CD4-positive, alpha-beta T cell treated with Interleukin-17A for 4 hours (primary cell): ENCODE measurements around the gene DISC1.
"Not testable (repeated sequence)": the region's sequence is repeated elsewhere in the genome, so short reads cannot be mapped to it uniquely, and the experiment has no call there.

Experiments used
- DNase-seq: peaks from one replicate; pipeline ENCODE4 v3.0.0-alpha.2; 2020; ENCODE audit warnings: mixed read lengths

Gene DISC1

DNA sequence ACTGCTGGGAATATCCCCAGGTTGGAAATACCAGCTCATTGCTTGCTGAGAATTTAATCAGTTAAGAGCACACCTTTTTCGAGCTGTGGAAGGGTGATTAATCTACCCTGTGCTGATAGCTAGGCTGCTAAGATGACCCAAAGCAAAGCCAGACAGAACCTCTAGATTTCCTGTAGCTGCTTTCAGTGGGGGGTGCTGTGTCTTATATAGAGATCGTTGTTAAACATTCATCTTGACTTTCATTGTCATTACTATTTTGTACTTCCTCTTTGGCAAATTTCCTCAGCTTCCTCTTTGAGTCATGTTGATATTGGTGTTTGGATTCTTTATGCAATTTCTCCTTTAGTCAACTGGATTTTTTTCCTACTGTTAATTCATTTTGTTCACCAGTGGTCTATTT, 155.3 kb downstream of the DISC1 start:
- DNase-seq, result no peak

DNA sequence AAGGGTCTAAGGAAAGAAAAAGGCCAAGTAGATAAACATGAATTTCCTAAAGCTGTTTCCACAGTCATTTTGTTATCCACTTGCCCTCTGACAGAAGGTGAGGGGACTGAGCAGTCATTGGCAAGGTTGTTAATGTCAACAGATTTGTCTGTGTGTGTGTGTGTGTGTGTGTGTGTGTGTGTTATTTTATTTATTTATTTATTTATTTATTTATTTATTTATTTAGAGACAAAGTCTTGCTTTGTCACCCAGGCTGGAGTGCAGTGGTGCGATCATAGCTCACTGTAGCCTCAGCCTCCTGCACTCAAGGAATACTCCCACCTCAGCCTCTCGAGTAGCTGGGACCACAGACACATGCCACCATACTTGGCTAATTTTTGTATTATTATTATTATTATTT, 158.5 kb downstream of the DISC1 start:
- DNase-seq, result not testable (repeated sequence)

DNA sequence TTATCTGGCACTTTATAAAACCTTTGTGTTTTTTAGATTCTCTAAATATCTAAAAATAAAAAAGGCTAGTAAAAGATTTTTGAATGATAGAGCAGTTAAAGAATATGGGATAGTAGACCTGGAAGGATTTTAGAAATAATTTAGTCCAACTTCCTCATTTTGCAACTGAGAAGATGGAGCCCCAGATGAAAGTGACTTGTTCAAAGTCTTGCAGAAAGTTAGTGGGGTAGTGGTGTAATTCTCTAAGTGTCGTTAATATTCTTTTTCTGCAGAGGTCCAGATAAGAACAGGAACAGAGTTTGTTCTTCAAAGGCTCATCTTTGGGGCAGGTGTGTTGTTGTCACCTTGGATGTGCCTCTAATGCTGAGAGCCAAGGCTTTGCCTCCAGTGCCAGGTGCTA, 159.5 kb downstream of the DISC1 start:
- no peak for DNase-seq

DNA sequence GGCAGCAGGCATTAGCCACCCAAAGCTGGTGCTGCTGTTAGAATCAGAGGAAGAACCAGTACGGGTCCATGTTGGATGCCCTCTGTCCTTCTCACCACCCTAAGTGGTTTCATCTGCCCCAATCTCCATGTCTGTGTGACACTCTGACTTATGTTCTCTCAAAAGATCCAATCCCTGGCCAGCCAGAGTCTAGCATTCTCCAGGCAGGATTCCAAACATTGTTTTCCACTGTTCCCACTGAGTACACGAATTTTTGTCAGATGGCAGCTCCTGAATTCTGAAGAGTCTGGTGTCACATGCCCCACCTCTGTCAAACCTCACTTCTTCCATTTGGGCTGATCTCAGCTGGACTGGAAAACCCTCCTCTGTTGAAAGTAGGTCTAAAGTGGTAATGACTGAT, 166.0 kb downstream of the DISC1 start:
- no peak for DNase-seq

DNA sequence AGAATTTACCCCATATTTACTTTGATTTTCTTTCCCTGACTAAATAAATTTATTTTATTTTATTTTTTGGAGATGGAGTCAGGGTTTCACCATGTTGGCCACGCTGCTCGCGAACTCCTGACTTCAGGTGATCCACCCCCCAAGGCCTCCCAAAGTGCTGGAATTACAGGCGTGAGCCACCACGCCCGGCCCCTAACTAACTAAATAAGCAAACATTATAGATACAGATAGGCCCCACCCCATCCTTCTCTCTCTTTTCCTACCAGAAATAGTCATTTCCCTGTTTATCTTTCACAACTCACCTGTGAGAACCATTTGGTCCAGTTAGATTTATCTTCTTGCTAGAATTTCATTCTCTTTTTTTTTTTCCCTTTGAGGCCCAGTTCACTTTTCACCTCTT, 167.3 kb downstream of the DISC1 start:
- no peak for DNase-seq

DNA sequence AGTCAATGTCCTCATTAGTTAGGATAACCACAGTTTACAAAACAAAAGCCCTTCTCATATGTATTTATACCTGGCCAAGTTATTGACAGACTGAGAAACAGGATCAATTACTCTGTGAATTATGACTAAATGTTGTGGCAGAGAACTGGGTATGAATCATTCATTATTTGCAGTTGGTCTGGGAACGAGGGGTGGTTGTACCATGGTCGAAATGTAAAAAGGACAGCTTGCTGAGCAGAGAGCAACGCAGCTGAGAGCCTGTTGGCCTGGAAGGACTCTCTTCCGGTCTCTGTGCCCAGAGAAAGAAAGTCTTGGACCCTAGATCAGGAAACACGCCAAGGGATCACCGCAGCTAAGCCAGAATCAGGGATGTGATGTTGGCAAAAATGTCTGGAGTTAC, 169.6 kb downstream of the DISC1 start:
- no peak for DNase-seq

DNA sequence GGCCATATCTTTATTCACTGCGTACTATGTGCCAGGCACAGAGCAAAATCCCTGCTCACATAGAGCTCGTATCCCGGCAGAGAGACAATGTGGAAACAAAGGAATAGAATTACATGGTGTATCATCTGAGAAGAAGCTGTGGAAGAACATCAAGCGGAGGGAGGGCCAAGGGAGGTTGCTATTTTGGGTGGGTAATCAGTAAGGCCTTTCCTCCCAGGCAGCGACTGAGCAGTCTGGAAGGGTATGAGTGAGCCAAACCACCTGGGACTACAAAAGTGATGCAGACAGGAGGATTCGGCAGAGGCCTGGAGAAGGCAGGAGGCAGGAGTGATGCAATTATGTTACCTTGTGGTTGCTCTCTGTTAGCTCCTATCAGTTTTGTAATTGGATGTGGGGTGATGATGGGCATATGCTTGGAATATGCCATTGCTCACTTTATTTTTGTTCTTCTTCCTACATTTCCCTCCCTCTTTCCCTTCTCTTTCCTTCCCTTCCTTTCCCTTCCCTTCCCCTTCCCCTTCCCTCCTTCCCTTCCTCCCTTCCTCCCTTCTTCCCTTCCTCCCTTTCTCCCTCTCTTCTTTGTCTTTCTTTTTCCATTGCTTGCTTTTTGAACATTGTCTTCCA, 172.9 kb downstream of the DISC1 start:
- DNase-seq, result no peak

DNA sequence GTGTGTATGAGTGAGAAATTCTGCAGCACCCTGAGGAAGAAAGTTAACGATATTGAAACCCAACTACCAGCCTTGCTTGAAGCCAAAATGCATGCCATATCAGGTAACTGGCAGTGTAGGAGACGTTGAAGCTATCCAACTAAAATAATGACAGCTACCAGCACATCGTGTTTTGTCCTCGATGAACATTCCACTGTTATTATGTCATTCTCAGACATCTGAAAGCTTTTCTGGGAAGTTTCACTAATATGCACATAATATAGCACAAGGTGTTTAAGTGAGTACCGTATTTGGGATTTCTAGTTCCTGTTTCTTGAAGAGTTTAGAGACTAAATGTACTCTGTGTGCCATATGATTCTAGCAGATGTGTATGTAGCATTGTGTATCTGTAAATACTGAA, 173.5 kb downstream of the DISC1 start:
- DNase-seq, result no peak

DNA sequence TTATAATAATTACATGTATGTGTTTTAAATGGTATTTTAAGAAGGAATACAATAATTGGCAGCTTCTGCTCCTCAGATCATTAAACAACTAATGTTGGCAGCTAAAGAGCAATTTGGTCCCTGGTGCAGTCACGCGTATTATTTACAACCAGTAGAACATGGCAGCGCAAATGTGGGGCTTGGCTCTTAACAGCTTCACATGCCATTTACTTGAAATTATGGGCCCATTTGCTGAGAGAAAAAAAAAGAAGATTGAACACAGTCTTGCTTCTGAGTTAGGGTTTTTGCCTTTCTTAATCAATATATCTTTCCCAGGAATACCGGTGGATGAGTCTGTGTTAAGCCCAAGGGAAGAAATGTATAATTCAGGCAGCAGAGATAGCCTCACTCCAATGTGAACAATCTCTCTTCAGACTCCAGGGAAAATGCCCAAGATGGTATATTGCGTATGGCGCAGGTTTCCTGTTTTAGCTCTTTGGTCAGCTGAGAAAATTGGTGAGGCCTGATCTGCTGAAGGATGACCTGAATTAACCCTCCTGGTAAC, 174.5 kb downstream of the DISC1 start:
- DNase-seq, result no peak

DNA sequence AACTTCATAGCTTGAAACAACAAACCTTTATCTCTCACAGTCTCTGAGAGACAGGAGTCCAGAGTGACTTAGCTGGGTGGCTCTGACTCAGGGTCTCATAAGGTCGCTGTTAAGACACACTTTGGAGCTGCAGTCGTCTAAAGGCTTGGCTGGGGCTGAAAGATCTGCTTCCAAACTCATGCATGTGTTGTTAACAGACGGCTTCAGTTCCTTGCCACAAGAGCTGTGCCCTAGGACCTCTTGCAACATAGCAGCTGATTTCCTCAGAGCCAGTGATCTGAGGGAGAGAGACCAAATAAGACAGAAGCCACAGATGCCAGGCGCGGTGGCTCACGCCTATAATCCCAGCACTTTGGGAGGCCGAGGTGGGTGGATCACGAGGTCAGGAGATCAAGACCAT, 176.8 kb downstream of the DISC1 start:
- DNase-seq, result no peak

DNA sequence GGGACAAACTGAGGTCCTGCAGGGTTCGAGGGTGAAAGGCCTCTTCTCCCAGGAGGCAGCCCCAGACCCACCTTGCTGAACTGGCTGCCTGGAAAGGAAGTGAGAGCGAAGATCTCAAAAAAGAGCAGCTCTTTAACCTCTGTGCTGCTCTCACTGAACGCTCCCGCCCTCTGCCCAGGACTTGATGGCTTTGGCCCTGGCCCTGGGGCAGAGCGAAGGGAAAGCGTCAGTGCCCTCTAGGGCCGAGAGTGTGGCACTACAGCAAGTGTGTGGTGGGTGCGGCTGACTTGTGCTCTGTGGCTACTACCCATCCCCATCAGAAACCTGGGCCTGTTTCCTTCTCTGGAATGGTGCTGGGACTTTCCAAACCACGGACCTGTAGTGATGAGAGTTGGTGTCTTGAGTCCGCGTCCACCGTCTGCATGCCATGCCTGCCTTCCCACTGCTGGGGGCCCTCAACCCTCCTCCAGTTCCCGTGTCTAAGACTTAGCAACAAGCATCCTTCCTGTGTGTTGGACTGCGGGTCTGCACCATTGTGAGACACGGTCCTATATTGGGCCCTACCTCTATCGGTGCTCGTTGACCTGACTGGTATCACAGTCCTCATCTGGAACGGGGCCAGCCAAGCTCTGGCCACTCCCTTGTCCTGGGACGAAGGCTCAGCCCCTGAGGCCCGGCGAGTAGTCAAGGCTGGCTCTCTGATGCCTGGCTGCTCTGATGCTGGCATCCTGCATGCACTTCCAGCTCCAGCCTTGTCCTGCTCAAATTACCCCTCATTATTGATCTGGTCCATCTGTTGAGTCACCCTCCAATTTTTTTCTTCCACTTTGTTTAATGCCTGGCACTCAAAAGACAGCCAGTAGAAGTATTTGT, 180.3 kb downstream of the DISC1 start:
- DNase-seq, result peak; percentile 19

DNA sequence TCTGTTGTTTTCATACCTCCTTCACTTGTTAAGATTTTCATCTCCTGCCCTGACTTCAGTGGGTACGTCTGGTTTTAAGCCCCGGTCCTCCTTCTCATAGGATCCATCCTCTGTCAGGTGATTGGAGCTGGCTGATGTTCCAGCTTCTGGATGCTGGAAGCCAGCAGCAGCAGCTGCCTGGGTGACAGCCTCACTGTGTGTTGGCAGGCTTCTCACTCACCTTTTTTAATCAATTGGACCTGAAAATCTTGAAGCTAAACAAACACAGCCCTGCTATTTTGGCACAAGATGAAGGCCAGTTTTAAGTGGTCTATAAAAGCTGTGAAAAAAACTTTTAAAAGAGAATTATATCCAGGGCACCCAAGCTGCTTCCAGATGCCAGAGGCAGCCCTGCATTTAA, 181.0 kb downstream of the DISC1 start:
- no peak for DNase-seq

DNA sequence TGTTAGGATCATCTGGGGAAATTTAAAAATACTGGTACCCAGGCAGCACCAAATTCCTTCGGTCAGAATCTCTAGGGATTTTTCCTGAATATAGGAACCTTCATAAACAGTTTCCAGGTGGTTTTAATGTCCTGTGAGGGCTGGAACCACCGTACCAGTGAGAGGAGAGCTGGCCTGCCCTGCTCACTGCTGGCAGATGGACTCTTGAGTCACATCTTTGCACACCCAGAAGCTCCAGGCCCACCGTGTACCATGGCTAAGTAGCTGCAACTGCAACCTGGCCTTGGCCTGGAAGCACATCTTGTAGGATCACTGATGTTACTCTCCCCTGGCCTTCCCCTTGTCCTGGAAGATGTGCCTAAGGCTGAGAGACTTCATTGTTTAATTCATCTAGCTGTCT, 181.5 kb downstream of the DISC1 start:
- no peak for DNase-seq

DNA sequence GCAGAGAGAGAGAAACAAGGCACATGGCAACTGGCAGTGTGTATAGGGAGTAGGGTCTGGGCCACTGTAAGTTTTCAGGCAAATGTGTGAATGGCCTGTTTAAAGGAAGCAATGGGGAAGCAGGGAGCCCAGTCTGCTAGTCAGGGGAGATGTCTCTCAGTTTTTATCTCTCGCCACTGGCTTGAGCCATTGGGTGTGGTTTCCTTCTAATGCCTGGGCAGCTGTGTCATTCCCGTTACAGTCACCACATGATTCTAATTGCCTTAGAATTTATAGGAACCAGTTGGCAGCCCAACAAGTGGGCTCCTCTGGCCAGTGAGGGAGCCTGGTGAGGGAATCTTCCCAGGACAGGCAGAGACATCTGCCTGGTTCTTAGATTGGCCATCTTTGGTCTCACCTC, 182.4 kb downstream of the DISC1 start:
- no peak for DNase-seq

DNA sequence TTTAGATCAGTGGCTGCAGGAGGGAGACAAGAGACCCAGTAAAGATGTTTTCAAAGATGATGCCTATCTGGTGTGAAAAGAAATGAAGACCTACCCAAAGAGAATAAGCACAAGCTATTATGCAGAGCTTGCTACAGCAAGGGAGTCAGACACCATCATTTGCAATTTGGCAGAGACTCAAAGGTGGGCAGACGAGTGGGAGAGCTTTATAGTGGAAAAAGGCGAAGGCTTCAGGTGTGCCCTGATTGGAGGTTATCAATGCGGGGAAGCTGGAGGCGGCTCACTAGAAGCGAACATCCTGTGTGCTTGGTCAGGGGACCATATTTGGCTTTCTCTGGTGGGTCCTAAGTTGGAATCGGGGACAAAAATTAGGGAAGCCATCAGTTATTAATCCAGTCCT, 183.8 kb downstream of the DISC1 start:
- no peak for DNase-seq

DNA sequence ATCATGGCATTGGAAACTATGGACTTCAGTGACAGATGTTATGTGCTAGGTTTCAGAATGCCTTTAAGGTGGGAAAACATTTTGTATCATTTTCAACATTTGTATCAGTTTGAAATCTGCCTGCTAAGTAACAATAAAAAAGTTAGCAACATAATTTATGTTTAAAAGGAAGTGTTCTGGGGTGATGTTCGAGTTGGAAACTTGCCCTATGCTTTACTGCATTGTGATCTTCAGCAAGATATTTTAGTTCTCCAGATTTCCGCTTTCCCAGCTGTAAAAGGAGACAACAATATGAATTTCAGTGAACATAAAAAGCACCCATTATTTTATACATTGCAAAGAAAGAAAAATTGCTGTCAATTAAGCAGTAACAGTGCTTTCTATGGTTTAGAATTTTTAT, 187.4 kb downstream of the DISC1 start:
- DNase-seq, result no peak

DNA sequence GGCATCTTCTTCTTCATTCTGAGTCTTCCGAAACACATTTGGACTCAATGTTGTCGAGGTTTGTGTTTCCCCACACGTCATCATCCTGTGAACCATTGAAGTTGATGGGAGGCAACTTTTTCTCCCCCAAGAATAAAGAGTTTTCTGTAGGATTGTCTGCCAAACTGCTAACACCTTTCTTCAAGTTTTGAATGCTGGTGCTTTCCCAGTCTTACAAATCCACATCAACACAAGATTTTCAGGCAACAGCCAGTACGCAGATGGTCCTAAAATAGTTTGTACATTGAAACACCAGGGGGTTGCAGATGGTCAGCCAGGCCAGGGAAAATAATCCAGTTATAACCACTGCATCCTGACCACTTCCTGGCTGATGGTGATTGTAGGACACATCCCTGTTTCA, 187.9 kb downstream of the DISC1 start:
- no peak for DNase-seq

DNA sequence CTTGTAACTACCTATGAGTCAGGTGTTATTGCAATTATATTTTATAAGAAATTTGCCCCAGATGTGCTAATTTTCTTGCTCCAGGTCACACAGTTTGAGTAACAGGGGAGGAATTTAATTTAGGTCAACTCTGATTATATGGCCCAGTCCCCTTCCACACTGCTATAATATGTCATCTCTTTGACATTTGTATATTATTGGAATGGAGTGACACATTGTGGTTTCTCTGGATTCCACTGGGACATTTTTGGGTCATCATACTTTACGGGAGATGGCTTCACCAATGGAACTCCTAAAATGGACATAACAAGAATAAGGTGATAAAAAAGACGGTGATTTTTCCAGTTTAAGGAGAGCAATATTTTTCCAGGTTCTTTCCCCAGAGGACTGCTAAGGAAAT, 191.2 kb downstream of the DISC1 start:
- DNase-seq, result no peak

DNA sequence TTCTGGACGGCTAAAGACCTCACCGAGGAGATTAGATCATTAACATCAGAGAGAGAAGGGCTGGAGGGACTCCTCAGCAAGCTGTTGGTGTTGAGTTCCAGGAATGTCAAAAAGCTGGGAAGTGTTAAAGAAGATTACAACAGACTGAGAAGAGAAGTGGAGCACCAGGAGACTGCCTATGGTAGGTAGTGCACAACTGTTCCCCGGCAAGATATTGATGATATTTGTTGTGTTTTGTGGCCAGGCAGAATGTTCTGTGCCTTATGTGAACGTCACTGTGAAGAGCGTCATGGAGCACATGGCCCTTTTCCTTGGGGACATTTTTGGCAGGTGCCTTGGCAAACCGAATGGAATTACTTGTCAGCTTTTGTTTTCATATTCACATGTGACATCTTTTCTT, 191.7 kb downstream of the DISC1 start:
- no peak for DNase-seq

DNA sequence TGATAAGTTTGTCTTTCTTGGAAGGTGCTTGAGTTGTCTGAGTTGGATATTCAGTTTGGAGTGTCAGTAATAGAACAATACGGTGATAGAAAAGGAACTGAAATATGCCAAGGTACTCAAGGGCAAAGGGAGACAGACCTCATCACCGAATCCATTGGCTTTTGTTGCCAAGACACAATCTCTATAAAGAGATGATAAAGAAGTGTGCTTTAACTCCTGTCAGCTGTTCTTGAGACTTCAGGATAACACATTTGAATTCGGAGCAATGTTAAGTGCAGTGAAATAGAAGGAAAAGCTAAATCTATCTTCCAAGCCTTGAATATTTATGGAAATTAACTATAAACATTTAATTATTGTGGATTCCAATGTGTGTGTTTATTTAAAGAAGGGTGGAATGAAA, 194.7 kb downstream of the DISC1 start:
- DNase-seq, result no peak

DNA sequence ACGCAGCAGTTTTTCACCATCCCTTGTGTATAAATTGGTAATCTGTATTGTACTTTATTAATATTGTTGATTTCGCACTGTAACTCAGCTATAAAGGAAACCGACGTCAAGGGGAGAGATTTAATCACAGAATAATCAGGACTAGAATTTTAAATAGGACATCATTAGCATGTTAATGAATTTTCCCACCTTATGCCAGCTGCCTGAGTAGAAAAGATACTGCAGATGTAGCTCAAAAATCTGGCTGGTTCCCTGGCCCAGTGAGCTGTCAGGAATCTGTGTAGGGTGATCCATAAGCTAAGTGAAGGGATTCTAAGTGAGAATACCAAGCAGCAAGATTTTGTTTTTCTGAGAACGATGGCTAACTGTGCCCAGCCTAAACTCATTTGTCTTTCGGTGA, 195.5 kb downstream of the DISC1 start:
- DNase-seq, result no peak

DNA sequence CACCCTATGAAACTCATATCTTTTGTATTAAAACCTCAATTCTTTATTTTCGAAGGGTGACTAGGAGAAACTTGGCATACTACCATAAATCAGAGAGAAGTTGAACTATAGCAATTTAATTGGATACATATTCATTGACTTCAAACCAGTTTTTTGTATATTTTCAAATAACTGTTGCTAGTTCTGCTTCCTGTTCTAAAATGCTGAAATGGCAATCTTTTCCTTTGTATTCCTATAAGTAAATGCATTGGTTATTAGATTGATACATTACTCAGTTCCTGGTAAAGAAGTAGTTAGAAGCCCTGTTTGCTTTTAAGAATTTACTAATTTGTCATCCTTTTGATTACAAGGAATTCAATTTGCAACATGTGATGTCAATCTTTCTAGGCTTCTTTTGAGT, 200.0 kb downstream of the DISC1 start:
- no peak for DNase-seq

DNA sequence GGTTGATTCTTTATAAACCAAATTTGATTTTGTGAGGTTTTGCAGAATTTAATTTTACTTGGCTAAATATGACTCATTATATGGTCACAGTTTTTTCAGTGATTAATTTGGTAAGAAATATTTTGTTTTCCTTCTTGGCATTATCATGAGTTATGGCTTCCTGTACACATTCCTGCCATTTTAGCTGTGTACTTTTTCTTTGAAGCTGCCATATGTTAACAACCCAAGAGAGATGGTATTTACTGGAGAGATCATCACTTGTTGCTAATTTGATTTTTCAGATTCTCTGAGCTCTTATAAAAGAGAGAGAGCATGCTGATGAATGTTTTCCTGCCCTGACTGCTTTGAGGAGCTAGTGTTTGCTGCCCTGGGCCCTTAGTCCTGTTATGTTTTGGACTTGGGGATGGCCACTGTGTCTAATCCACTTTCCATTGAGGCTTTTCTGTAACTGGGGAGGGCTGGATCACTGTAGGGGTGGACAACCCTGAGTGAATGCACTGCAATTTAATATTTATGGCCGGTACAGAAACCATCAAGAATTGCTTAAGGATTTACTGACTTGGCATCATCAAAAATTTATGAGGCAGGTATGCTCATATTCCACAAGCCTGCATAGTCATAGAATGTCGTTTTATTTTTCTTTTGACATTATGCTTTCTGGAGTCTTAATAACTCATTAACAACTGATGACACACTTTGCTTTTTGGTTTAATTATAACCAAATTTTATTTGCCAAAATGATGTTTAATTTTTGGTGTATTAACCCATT, 200.9 kb downstream of the DISC1 start:
- DNase-seq, result no peak
